ENCODE results near the gene PANK1.

Gene PANK1

DNA sequence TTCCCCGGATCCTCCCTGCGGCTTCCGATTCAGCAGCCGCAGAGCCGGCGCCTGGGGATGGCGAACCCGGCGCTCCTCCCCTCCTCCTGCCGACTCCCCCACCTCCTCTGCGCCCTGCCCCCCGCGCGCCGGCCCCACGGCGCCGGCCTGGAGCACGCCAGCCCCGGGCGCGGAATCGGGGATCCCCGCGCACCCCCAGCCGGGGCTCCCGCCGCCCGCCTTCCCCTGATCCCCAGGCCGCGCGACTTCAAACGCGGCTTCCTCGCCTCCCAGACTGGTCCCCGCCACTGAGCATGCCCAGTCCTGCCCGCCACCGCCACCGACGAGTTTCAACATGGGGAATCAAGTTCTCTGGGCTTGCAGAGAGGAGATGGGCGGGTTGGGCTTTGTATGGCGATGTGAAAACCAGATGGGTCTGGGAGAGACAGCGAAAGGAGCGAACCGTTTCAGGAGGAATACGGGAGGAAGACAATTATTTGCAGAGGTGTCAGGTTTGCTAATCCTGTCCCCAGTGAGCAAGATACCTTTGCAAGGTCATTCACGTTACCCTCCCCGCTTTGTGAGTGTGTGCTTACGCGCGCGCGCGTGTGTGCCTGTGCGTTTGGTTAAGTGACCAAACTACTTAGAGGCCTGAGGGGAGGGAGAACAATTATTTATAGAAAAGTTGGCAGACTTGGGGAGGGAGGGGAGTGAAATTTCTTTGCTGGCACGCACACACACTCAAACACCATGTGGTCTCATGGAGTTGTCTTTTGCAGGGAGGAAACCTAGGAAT is at the start of gene PANK1:
TSS of gene PANK1 (minus strand) at position 276 of the 775 bp plus-strand sequence. CDS start 351 bp downstream, outside the sequence.
- DNase-seq, result peak; percentile 90

DNA sequence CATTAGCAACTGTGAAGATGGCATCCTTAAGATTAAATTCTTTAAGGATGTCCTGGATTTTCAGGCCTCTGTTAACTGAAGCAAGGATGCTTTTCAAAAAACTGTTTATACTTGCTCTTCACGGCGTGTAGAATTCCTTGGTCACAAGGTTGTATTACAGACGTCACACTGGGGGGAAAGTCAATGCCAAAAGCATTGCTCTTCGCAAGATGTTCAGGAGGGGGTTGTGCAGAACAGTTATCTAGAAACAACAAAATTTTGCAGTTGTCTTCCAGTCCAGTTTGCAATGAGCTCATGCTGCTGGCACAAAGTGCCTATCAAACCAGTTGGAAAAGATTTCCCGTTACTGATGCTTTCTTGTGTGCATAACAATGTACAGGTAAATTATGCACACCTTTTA is 48.1 kb upstream of the PANK1 start:
- no peak for DNase-seq

DNA sequence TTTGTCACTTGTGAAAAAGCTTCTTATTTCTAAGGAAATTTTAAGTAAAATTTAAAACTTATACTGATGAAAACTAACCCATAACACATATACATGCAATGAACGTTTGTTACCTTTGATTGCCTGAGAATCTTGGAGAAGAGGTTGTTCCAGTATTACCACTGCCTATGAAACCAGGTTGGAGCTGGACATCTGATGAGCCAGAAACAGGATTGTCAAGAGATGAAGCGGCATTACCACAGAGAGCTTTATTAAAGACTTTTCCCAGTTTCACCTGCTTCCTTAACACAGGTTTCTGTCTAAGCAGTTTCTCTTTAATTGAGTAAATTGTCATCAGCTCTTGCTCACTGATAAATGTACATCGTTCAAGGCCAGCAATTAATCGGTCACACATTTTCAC is 47.4 kb upstream of the PANK1 start:
- DNase-seq, result no peak

DNA sequence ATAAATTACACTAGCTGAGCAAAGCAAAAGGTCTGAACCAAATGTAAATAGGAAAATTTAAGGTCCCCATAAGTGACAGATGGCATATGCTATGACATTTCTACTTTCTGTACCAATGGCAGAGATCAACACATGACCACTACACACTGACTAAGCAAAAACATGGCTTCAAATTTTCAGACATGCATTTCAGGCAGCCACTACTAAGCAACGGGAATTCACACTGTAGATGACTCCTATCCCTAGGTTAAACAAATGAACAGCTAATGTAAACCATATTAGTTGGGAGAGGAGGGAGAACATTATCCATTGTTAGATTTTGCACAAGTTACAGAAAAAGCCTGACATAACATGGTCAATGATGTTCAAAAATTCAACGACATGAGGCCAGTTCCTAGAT is 45.0 kb upstream of the PANK1 start:
- DNase-seq, result no peak

DNA sequence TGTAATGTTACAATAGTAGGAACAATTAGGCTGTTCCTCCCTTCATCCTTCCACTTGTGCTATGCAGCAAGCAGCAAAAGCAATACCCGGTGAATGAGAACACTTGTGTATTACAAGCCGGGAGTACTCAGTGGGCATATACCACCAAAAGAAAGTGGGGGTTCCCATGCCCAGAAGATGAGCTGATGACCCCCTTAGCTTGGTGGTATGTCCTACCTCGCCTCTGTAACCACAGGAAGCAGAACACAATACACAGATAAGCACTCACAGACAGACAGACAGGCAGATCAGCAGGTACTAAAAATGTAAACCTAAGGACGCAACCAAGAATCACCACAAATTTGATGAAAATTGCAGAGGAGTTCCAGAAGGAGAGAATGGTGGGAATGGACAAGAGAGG is 40.9 kb upstream of the PANK1 start:
- no peak for DNase-seq

DNA sequence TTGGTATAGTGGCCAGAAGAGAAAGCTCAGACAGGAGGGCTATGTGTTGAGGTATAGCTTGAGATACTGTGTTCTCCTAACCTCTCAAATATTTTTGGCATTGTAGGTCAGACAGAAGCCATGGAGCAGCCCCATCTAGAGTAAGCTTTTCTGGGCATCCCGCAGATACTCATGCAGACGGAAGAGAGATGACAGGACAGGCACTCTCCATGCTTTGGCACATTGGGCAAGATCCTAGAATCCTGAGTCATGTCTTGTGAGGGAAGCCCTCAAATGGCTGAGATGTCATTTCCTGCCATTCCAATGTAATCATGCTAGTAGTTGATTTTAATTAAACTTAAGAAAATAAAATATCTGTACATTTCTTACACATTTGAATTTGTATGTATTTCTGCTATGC is 39.6 kb upstream of the PANK1 start:
- peak; percentile 31 for DNase-seq

DNA sequence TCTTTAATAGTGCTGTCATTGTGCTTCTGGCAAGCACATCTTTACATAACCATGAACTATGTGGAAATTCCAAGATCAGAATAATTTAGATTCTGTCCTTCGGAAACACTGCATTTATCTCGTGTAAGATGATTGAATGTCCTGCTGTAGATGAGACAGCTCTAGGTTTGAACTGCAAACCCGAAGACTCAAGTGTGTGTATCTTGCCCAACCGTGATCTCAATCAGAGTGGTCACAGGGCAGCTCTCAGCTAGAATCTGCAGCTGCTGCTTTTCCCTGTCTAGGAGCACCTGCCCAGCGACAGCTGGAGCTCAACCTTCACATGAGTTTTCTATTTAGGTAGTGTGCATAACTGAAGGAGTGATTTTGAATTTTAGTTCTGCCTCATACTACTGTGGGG is 38.8 kb upstream of the PANK1 start:
- peak; percentile 92 for DNase-seq

DNA sequence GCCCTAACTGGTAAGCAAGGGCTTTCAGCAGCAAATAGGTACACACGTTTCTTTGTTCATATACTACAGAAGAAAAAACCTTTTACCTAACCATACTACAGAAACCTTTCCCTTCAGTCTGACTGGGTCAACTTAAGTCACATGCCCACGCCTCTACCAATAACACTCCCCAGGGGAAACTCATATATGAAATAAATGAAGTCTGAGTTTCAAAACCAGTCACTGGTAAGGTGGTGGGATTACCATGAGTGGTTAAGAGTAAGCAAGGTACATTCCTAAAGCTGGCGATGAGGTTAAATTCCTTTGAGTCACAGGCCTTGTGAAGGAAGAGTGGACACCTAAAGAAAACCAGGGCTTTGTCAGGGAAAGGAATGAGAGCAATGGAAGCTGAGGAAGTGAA is 34.9 kb upstream of the PANK1 start:
- no peak for DNase-seq

DNA sequence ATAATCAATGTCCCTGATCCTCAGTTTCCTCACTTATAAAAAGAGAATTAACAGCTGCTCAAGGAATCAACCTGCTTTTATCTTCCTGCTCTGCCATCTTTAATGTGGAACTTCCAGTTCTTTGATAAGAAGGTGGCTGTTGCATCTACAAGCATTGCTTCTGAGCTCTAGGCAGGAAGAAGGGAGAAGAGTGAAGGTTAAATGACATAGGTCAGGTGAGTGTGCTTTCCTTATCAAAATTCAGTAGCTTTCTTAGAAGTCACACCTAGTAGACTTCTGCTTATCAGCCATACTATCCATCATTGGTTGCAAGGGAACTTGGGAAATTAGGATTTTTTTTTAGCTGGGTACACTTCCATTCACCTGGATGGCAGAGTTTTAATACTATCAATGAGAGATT is 32.3 kb upstream of the PANK1 start:
- no peak for DNase-seq

DNA sequence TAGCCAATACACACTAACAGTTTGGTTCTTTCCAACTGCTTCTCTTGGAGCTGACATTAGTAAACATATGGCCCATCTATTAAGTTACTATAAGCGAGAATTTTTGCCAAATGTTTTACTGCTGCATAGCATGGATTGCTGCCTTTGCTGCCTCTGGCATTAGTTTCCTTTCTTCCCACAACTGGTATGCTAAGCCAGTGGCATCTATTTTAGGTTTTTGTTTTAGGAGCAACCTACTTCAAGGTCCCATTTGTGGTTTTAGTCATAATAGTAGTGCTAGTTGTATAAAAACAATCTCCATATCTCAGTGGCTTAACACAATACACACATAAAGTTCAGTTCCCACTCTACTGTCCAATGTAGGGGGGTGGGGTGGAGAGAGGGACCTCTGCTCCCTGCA is 25.9 kb upstream of the PANK1 start:
- no peak for DNase-seq

DNA sequence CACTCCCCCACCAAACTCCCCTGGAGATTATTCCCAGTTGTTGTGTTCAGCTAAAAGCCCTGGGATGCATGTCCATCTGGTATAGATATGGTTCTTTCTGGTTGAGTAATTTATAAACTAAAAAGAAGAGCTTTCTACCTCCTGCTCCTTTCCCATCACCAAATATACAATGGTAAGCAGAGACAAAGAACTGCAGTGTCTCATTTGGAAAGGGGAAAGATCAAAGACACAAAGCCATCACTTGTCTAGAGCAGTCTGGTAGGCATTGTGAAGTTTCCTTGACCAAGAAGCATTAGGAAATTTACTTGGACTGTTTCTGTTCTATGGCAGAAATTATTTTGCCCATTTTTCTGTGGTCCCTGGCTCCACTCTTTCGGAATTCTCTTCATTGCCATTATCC is 24.9 kb upstream of the PANK1 start:
- DNase-seq, result no peak

DNA sequence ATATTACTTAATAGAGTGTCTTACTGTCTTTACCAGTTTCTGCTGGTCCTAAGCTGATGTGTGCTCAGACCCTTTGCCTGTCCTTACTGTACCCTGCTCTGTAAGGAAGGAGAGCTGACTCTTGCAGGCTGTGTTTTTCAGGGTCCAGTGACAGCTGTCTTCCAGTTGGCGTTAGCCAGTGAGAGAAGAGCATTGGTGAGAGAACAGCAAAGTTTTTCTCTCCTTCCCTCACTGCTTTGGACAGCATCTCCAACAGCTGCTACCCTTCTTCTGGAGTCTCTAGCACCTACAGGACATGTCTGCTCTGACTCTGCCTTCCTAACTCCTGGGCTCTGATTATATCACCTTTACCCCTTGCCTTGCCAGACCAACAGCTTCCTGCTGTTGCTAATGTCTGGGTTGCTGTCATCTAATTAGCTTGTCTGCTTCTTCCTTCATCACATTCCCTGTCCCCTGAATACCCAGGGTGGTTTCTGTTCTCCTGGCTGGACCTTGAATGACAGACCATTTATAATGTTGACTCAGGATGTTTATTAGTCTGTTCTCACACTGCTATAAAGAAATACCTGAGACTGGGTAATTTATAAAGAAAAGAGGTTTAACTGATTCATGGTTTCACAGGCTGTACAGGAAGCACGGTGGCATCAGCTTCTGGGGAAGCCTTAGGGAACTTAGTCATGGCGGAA is 23.5 kb upstream of the PANK1 start:
- DNase-seq, result no peak

DNA sequence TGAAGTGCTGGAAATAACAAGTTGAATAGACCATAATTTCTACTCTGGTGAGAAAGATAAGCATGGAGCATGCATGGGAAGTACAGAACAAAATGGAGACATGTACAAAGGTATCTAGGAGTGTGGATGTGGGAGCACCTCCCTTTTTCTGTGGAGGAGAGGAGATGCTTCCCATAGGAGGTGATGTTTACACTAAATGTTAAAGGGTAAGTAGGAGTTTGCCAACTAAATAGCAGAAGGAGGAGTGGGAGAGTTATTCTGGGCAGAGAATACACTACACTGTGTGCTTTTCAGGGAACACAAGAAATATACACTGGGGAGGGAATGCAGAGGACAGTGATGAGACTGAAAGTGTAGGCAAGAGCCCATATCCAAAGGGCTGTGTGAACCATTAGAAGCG is 21.1 kb upstream of the PANK1 start:
- DNase-seq, result no peak

DNA sequence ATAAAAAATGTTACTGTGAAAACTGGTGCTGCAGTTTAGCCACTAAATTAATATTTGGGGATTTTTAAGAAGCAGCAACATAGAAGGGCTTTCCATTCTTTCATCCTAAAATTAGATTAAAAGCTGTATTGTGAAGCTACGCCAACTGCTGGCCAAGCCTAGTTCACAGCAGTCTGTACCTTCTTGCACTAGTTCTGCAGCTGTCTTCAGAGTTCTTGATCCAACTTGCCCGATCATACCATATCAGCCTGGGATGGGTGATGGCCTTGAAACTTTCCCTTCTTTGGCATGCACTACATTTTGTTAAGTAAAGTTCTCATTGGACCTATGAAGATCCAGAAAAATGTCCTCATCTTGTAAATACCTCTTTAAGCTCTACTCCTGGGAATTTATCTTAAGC is 20.3 kb upstream of the PANK1 start:
- no peak for DNase-seq

DNA sequence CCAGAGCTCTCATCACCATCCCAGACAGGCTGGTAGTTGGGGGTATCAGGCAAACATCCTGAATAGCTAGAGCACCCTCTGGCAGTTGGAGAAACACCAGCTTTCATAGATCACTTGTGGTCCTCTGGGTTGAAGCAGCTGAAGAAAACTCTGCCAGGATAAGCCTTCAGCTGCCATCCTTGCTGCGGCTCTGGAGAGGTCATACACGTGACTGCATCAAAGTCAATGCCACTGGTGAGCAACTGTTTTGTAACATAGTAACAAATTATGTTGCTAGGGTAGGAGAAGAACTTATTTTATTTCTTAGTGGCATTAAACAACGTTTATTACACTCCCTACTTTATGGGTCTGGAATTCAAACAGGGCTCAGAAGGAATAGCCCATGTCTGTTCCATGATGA is 19.2 kb upstream of the PANK1 start:
- no peak for DNase-seq

DNA sequence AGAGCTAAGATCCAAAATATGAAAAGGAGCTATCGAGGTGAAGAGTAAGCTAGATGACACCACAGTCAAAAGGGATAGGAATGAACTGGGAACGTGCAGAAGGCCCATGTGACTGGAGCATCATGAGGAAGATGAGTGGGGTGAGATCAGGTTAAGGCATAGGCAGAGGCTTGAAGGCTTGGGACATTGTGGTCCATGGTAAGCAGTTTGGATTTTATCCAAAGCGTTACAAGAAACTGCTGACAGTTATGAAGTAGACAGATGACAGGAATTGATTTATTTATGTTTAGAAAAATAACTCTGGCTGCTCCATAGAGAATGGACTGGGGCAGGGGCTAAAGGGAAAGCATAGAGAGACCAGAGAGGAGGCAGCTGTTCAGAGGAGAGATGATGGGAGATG is 18.1 kb upstream of the PANK1 start:
- no peak for DNase-seq

DNA sequence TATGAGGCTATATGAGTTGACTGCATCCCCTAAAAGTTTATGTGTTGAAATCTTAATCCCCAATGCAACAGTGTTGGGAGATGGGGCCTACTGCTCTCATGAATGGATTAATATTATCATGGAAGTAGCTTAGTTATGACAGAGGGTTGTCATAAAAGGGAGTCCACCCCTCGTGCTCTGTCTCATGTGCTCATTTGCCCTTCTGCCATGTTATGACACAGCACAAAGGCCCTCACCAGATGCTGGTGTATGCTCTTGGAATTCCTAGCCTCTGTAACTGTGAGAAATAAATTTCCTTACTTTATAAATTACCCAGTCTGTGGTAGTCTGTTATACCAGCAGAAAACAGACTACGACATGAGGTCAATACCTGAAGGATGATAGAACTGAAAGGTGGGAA is 17.6 kb upstream of the PANK1 start:
- no peak for DNase-seq

DNA sequence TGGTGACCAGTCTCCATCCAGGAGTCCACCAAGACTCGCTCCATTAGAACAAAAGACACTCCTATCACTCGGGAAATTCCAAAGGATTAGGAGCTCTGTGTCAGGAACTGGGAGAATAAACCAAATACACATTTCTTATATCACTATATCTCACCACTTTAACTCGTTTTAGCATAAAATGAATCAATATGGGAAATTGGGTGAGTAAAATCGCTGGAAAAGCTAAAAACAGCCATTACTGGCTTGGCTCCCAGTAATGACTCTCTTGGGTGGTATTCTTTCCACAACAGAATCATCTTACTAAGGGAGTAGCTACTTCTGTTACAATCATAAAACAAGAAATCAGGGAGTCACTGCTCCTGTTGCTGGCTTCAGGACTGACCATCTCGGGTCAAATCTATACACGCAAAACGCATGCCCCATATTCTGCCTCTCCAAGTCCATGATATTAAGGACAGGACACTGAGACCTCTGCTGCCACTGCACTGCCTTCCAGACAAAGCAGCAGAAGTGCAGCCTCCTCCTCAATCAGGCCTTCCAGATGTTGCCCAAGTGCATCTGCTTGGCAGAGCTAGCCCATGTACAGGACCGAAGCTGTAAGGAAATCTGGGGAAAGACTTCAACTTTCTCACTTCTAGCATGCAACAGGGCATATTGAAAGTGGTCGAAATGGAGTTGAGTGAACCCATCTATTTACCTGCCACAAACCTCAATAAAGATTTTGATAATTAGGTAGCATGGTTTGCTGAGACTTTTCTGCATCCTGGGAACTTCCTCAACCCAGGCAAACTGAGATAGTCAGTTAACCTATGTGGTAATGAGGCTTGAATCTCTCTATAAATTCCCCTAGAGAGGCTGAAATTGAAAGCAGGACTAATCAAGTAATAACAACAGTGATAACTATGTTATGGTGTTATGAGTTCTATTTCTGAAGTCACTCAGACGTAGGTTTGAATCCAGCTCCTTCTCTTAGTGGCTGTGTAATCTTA is 14.4 kb upstream of the PANK1 start:
- no peak for DNase-seq

DNA sequence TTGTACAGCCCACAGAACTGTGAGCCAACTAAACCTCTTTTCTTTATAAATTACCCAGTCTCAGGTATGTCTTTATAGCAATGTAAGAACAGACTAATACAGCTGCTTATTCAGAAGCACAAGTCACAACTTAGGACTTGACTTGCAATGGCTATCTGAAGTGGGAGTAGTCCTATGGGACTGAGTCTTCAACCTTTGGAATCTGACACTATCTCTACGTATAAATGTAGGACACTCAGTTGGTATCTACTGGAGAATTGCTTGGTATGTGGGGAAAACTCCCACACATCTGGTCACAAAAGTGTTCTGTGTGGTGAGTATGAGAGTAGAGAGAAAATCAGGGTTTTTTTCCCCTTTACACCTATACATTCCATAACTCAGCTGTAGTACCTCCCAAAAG is 12.3 kb upstream of the PANK1 start:
- DNase-seq, result no peak

DNA sequence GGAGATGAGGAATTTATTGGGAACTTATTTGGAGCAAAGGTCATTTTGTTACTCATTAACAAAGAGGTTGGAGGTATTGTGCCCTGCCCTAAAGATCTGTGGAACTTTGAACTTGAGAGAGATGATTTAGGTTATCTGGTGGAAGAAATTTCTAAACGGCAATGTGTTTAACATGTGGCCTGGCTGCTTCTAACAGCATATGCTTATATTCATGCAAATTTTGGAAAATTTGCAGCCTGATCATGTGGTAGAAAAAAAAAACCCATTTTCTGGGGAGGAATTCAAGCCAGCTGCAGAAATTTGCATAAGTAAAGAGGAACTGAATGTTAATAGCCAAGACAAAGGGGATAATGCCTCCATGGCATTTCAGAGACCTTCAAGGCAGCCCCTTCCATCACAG is 10.7 kb upstream of the PANK1 start:
- DNase-seq, result no peak

DNA sequence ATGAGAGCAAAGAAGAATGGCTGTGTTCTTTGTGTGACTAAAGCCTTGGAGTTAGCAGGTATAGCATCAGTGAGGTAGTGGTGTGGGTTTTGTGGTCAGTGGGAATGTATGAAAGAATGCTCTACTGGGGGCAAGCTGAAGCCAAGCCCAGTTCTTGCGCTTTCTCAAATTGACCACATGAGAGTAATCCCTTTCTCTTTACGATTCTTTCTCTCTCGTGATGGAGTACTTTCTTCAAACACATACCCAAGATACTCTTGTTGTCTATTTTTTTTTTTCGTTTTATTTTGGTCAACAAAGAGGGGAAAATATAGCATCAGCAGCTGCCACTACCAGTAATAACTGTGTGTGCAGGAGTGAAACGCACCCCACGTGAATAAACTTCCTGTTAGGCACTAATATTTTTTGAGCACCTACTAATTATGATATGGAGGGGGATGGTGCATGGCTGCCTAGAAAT is 8.4 kb upstream of the PANK1 start:
- no peak for DNase-seq

DNA sequence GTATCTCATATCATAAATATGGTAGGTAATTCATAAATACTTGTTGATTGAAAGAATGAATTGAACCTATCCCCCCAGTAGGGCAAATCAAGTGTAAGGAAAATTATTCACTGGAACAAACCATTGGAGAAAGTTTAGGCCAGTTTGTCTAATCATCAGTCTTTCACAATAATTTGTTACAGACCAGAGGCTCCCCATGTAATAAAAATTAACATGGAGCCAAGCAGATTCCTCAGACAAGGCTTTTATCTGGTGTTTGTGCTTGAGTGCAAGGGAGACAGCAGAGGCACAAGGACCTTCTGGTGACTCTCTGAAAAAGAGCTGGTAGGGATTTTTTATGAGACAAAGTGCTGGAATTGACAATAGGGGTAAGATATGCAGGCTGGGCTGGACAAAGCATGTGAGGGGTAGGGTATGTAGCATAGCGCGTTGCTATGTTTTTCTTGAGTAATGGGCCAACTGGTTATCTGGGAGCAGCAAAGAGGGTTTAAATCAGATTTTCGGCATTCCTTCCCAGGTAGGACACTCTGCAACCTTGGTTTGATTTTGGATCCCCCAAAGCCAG is 7.8 kb upstream of the PANK1 start:
- DNase-seq, result no peak

DNA sequence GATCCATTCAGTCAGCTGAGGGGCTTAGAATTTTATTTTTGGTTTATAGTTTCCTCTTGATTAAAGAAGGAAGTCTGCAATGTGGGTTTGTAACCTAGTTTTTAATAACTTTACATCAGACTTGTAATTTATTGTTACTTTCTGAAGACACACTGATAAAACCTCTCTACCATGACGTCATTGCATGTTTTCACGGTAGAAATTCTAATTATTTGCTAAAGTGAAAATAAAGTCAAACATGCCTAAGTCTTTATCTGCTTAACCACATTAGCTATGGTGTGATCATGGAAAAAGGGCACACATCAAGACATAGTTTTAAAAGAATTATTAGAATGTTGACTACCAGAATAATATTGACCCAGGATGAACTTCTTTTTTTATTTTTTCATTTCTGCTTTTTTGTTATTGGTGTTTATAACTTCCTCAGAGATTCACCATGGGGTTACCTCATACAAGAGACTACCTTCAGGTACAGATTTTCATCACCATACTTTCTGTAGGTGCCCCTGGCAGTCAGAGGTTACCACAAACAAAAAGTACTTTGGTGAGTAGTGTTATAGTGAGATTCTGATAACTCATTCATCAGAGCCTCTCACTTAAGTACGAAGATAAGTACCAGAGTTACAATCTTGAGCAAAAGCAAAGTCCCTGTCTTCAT is 7.0 kb upstream of the PANK1 start:
- DNase-seq, result no peak
